Measurements from ENCODE around the gene IREB2.

- TF ChIP-seq CTCF (IDR thresholded peaks at IDR 0.05 in 8 of 11, conservative IDR thresholded peaks at IDR 0.05 in 3 of 11) (no peak), POLR2AphosphoS5 (IDR thresholded peaks at IDR 0.05) (no peak)
Observed at GRCh38 chr15:78508272-78508671, 70.3 kb downstream of the IREB2 start.

All from spleen (tissue), 7 donors.